Small intestine (tissue), 7 donors: ENCODE data around the gene CHCHD3. TPM values are rescaled to one million over a fixed set of nuclear protein-coding genes. Genes with fewer than 3 reads are reported as not detected.

ENCODE experiments used
- DNase-seq, 2 donors: peaks; one replicate each; pipeline versions ENCODE4 v3.0.0 to v3.0.0-alpha.2; 2013
- FAIRE-seq: peaks from 2 replicates; lab custom pipeline; 2012; peaks lifted over from hg19 to GRCh38; lab: Jason Lieb, UNC
- H3K27ac ChIP-seq, 3 donors: one replicate each; pipeline ENCODE4 v1.5.1; 2013; ENCODE audit warnings: low read length in 2 of 3, mild to moderate bottlenecking in 2 of 3, control low read depth in 1 of 3, inconsistent platforms in 1 of 3, low read depth in 1 of 3, moderate library complexity in 1 of 3
- H3K27me3 ChIP-seq, 3 donors: one replicate each; pipeline ENCODE4 v1.6.1; 2013; ENCODE audit warnings: low read length in 3 of 3, inconsistent platforms in 1 of 3; ENCODE audit not compliant: control insufficient read depth in 3 of 3, insufficient read depth in 3 of 3
- H3K36me3 ChIP-seq, 3 donors: one replicate each; pipeline ENCODE4 v1.6.1; 2013; ENCODE audit warnings: low read length in 3 of 3, inconsistent platforms in 1 of 3, low read depth in 1 of 3, mild to moderate bottlenecking in 1 of 3, moderate library complexity in 1 of 3; ENCODE audit not compliant: control insufficient read depth in 3 of 3, insufficient read depth in 2 of 3
- H3K4me1 ChIP-seq, 3 donors: one replicate each; pipeline ENCODE4 v1.6.1; 2013; ENCODE audit warnings: low read length in 2 of 3, inconsistent platforms in 1 of 3, low read depth in 1 of 3, mild to moderate bottlenecking in 1 of 3, moderate library complexity in 1 of 3; ENCODE audit not compliant: control insufficient read depth in 3 of 3, insufficient read depth in 2 of 3
- H3K4me3 ChIP-seq, 3 donors: one replicate each; pipeline ENCODE4 v1.5.1; 2013; ENCODE audit warnings: low read length in 3 of 3, control low read depth in 1 of 3, inconsistent platforms in 1 of 3, low read depth in 1 of 3, mild to moderate bottlenecking in 1 of 3, moderate library complexity in 1 of 3
- H3K9me3 ChIP-seq, 2 donors: one replicate each; pipeline ENCODE4 v1.6.1; 2013; ENCODE audit warnings: low read depth in 1 of 2, low read length in 1 of 2; ENCODE audit not compliant: control insufficient read depth in 2 of 2, insufficient read depth in 1 of 2
- WGBS, 3 donors: extraction: QIAGEN DNeasy Blood & Tissue Kit; methylation state at CpG; one replicate each; pipeline ENCODE4 v1.1.7; 2013; 5-methylcytosine and 5-hydroxymethylcytosine counted together
- polyA plus RNA-seq, 4 donors: library from polyadenylated mRNA; stranded (reverse) in 3 of 4; unstranded in 1 of 4; fragments of 200-250 nt in 3 of 4; fragments of 120-200 nt in 1 of 4; gene quantifications; one replicate each; pipeline versions ENCODE4 v1.2.1 to v1.2.3, GENCODE V29; 2013
- donor health status: healthy with polysubstance abuse.
- donor health status: control.
- donor health status: control.
- donor health status: Bipolar disorder and iron deficiency.
- donor health status: healthy.

Gene CHCHD3
- polyA plus RNA-seq, 4 donors = 53.5 to 98.6 (median 78.9) TPM

- DNase-seq = no peak
- peaks cover 0 to 3% of the 10 kb centered on the region in 2 donors for H3K9me3 ChIP-seq
- no peak for FAIRE-seq
- WGBS, 3 donors = 89 to 95% (median 91%) methylated on average over 3 of the region's 3 CpGs
- H3K4me1 ChIP-seq = peaks cover 0 to 3% (median 0%) of the 10 kb centered on the region in 3 donors
- H3K27me3 ChIP-seq = no peaks in the 10 kb centered on the region
- peaks cover 0 to 2% (median 0%) of the 10 kb centered on the region in 3 donors for H3K36me3 ChIP-seq
- H3K4me3 ChIP-seq = no peak overlapping the region
- H3K27ac ChIP-seq = no peak overlapping the region
Measured at GRCh38 chr7:133007961-133008360, 73.9 kb downstream of the CHCHD3 start.

- Histone ChIP-seq H3K27me3 (no peaks in the 10 kb centered on the region), H3K36me3 (no peaks in the 10 kb centered on the region), H3K4me1 (peaks cover 0 to 3% (median 0%) of the 10 kb centered on the region in 3 donors), H3K9me3 (peaks cover 0 to 3% of the 10 kb centered on the region in 2 donors), H3K27ac (no peak overlapping the region), H3K4me3 (no peak overlapping the region)
- no peak for FAIRE-seq
- DNase-seq = no peak
- WGBS, 3 donors = 48 to 67% (median 65%) methylated on average over 4 of the region's 4 CpGs
Measured at GRCh38 chr7:133003052-133003910, 78.6 kb downstream of the CHCHD3 start.

- H3K4me3 ChIP-seq = no peak overlapping the region
- FAIRE-seq (no peak), DNase-seq (no peak)
- H3K27me3 ChIP-seq = no peaks in the 10 kb centered on the region
- 90 to 95% (median 91%) methylated on average over 5 of the region's 5 CpGs for WGBS, 3 donors
- peaks cover 0 to 3% of the 10 kb centered on the region in 2 donors for H3K9me3 ChIP-seq
- H3K4me1 ChIP-seq = peaks cover 0 to 3% (median 0%) of the 10 kb centered on the region in 3 donors
- no peaks in the 10 kb centered on the region for H3K36me3 ChIP-seq
- H3K27ac ChIP-seq = no peak overlapping the region
Measured at GRCh38 chr7:133001727-133002126, 80.2 kb downstream of the CHCHD3 start.

- no peaks in the 10 kb centered on the region for H3K9me3 ChIP-seq
- no peaks in the 10 kb centered on the region for H3K27me3 ChIP-seq
- 97 to 100% (median 99%) methylated on average over 1 of the region's 1 CpG for WGBS, 3 donors
- no peak overlapping the region for H3K4me3 ChIP-seq
- FAIRE-seq (no peak), DNase-seq (no peak)
- H3K4me1 ChIP-seq = peaks cover 0 to 3% (median 0%) of the 10 kb centered on the region in 3 donors
- H3K36me3 ChIP-seq = no peaks in the 10 kb centered on the region
- no peak overlapping the region for H3K27ac ChIP-seq
Measured at GRCh38 chr7:132999845-133000244, 82.0 kb downstream of the CHCHD3 start.

GRCh38 chr7:132998763-132999162 lies 83.1 kb downstream of the CHCHD3 start:
- Histone ChIP-seq H3K4me3 (no peak overlapping the region), H3K4me1 (peaks cover 0 to 3% (median 0%) of the 10 kb centered on the region in 3 donors), H3K27me3 (no peaks in the 10 kb centered on the region), H3K9me3 (no peaks in the 10 kb centered on the region), H3K27ac (no peak overlapping the region), H3K36me3 (no peaks in the 10 kb centered on the region)
- DNase-seq = no peak
- 87 to 100% (median 95%) methylated on average over 1 of the region's 1 CpG for WGBS, 3 donors
- no peak for FAIRE-seq

GRCh38 chr7:132997505-132997904 lies 84.4 kb downstream of the CHCHD3 start:
- no peaks in the 10 kb centered on the region for H3K27me3 ChIP-seq
- H3K27ac ChIP-seq = no peak overlapping the region
- H3K9me3 ChIP-seq = no peaks in the 10 kb centered on the region
- H3K36me3 ChIP-seq = no peaks in the 10 kb centered on the region
- WGBS, 3 donors = 95 to 98% (median 97%) methylated on average over 1 of the region's 1 CpG
- no peaks in the 10 kb centered on the region for H3K4me1 ChIP-seq
- DNase-seq (no peak), FAIRE-seq (no peak)
- no peak overlapping the region for H3K4me3 ChIP-seq

GRCh38 chr7:132996581-132997242 lies 85.2 kb downstream of the CHCHD3 start:
- H3K27ac ChIP-seq = no peak overlapping the region
- no peaks in the 10 kb centered on the region for H3K27me3 ChIP-seq
- DNase-seq (no peak), FAIRE-seq (no peak)
- H3K4me1 ChIP-seq = peaks cover 0 to 7% (median 0%) of the 10 kb centered on the region in 3 donors
- H3K4me3 ChIP-seq = no peak overlapping the region
- no peaks in the 10 kb centered on the region for H3K36me3 ChIP-seq
- H3K9me3 ChIP-seq = no peaks in the 10 kb centered on the region
- WGBS, 3 donors = 87 to 93% (median 91%) methylated on average over 17 of the region's 17 CpGs

- 87 to 91% (median 88%) methylated on average over 5 of the region's 5 CpGs for WGBS, 3 donors
- H3K36me3 ChIP-seq = no peaks in the 10 kb centered on the region
- DNase-seq (no peak), FAIRE-seq (no peak)
- H3K27me3 ChIP-seq = no peaks in the 10 kb centered on the region
- H3K4me3 ChIP-seq = no peak overlapping the region
- H3K4me1 ChIP-seq = peaks cover 0 to 7% (median 0%) of the 10 kb centered on the region in 3 donors
- no peak overlapping the region for H3K27ac ChIP-seq
- H3K9me3 ChIP-seq = no peaks in the 10 kb centered on the region
Measured at GRCh38 chr7:132993377-132994013, 88.4 kb downstream of the CHCHD3 start.
